K562 (cell line): ENCODE measurements around the gene AP1AR. TPM values are rescaled to one million over a fixed set of nuclear protein-coding genes. Genes with fewer than 3 reads are reported as not detected.

Source experiments
- ATF1 ChIP-seq, 2 experiments: fragments of 450-650 bp in 1 of 2; IDR thresholded peaks; 2 replicates each; pipeline ENCODE4 v1.6.1; 2016; ENCODE audit warnings: missing compliant biosample characterization in 1 of 2, missing genetic modification characterization in 1 of 2
- CBFA2T3 ChIP-seq: fragments of 450-650 bp; IDR thresholded peaks from 2 replicates; pipeline ENCODE4 v1.6.1; 2017
- DPF2 ChIP-seq: fragments of 450-650 bp; IDR thresholded peaks from 2 replicates; pipeline ENCODE4 v1.6.1; 2016
- ETS2 ChIP-seq: IDR thresholded peaks from 2 replicates; pipeline ENCODE4 v1.6.1; 2016; ENCODE audit warnings: borderline replicate concordance, missing genetic modification characterization, mild to moderate bottlenecking, moderate library complexity, missing compliant biosample characterization; ENCODE audit not compliant: poor library complexity, severe bottlenecking
- GTF2F1 ChIP-seq: IDR thresholded peaks from 2 replicates; pipeline ENCODE4 v1.6.1; 2011; ENCODE audit warnings: low read depth, low read length, improper control_type of control experiment
- HDGF ChIP-seq: fragments of 450-650 bp; IDR thresholded peaks from 2 replicates; pipeline ENCODE4 v1.6.1; 2016
- JUND ChIP-seq, 2 experiments: IDR thresholded peaks; 2 replicates in 1 of 2; 3 replicates in 1 of 2; pipeline ENCODE4 v1.6.1; 2011; ENCODE audit warnings: borderline replicate concordance in 2 of 2, low read depth in 2 of 2, low read length in 2 of 2, improper control_type of control experiment in 1 of 2, missing biosample characterization in 1 of 2, missing genetic modification characterization in 1 of 2, missing genetic modification reagents in 1 of 2
- KAT8 ChIP-seq: fragments of 450-650 bp; IDR thresholded peaks from 2 replicates; pipeline ENCODE4 v1.6.1; 2016; ENCODE audit warnings: low read depth, mild to moderate bottlenecking
- KLF13 ChIP-seq: fragments of 450-650 bp; IDR thresholded peaks from 2 replicates; pipeline ENCODE4 v1.6.1; 2016; ENCODE audit warnings: missing genetic modification characterization, low read depth, mild to moderate bottlenecking, missing compliant biosample characterization, moderate library complexity, borderline replicate concordance
- NFE2 ChIP-seq: IDR thresholded peaks from 2 replicates; pipeline ENCODE4 v1.6.1; 2014; ENCODE audit warnings: antibody characterized with exemption, low read depth
- RBM17 ChIP-seq: fragments of 200-400 bp; formaldehyde crosslinking; IDR thresholded peaks from 2 replicates; pipeline ENCODE4 v1.6.1; 2017; ENCODE audit warnings: low read depth, mild to moderate bottlenecking, low read length, borderline replicate concordance
- TAF1 ChIP-seq: IDR thresholded peaks from 2 replicates; pipeline ENCODE4 v1.6.1; 2011; ENCODE audit warnings: mild to moderate bottlenecking, low read length, moderate library complexity; ENCODE audit not compliant: insufficient read depth, control insufficient read depth, severe bottlenecking; ENCODE audit errors: extremely low read depth
- TEAD1 ChIP-seq, 2 experiments: fragments of 450-650 bp in 1 of 2; sonication (generic) in 1 of 2; formaldehyde crosslinking; IDR thresholded peaks; 2 replicates each; pipeline versions ENCODE4 v1.4.0 to v1.8.0; 2020 to 2022; ENCODE audit warnings: mild to moderate bottlenecking in 2 of 2, missing genetic modification reagents in 1 of 2
- ZBTB1 ChIP-seq: sonication (generic); formaldehyde crosslinking; IDR thresholded peaks from 2 replicates; pipeline ENCODE4 v1.8.1; 2023; ENCODE audit warnings: missing genetic modification reagents, low read depth, mild to moderate bottlenecking, borderline replicate concordance
- ZFP1 ChIP-seq: fragments of 450-650 bp; formaldehyde crosslinking; IDR thresholded peaks from 2 replicates; pipeline ENCODE4 v1.4.0; 2020; ENCODE audit warnings: mild to moderate bottlenecking, mixed read lengths
- ZNF354B ChIP-seq: fragments of 250-450 bp; sonication (Bioruptor Pico); IDR thresholded peaks from 2 replicates; pipeline ENCODE4 v1.4.0; 2020
- ZNF431 ChIP-seq: sonication (generic); formaldehyde crosslinking; IDR thresholded peaks from 2 replicates; pipeline ENCODE4 v1.8.0; 2022; ENCODE audit warnings: mild to moderate bottlenecking, missing genetic modification reagents
- ZNF668 ChIP-seq: fragments of 250-450 bp; sonication (Bioruptor Pico); IDR thresholded peaks from 2 replicates; pipeline ENCODE4 v1.8.0; 2022; ENCODE audit warnings: mild to moderate bottlenecking, inconsistent platforms
- ZSCAN32 ChIP-seq: fragments of 450-650 bp; formaldehyde crosslinking; IDR thresholded peaks from 2 replicates; pipeline ENCODE4 v1.4.0; 2020; ENCODE audit warnings: mild to moderate bottlenecking, moderate library complexity
- polyA plus RNA-seq, 8 experiments: library from polyadenylated mRNA; depleted of rRNA in 4 of 8; stranded (reverse) in 5 of 8; unstranded in 3 of 8; fragments of >200 nt; fragmentation: Nextera tagmentation in 2 of 8; fragmentation: Illumina TruSeq in 1 of 8; extraction: Ambion mirVana in 2 of 8; extraction: Trizol in 1 of 8; gene quantifications; 2 replicates each; pipeline versions ENCODE4 v1.2.1 to v1.2.3, GENCODE V29; 2011 to 2014; ENCODE audit warnings: inconsistent platforms in 1 of 8, missing spikeins in 1 of 8
- total RNA-seq, 7 experiments: library from RNA; depleted of rRNA in 6 of 7; stranded (reverse); fragments of >200 nt in 6 of 7; fragmentation: Illumina TruSeq in 2 of 7; extraction: Trizol in 2 of 7; gene quantifications; 2 replicates each; pipeline versions ENCODE4 v1.2.1 to v1.2.3, GENCODE V29; 2011 to 2021; ENCODE audit warnings: low replicate concordance in 1 of 7
- TF ChIP-seq, protein P1 (sequence below): fragments of 250-450 bp; sonication (Bioruptor Pico); IDR thresholded peaks from 2 replicates; pipeline ENCODE4 v1.5.0; 2021; ENCODE audit warnings: mild to moderate bottlenecking, moderate library complexity
- TF ChIP-seq, protein P2 (sequence below): fragments of 450-650 bp; IDR thresholded peaks from 2 replicates; pipeline ENCODE4 v1.6.1; 2016; ENCODE audit warnings: mild to moderate bottlenecking
- TF ChIP-seq, protein P3 (sequence below): fragments of 450-650 bp; IDR thresholded peaks from one replicate; pipeline ENCODE4 v1.6.1; 2018; ENCODE audit warnings: mild to moderate bottlenecking, moderate library complexity; ENCODE audit not compliant: partially characterized antibody

AP1AR gene
- total and polyA plus RNA-seq, 9 of the 15 experiments (the other 6 are each of a cell fraction or from before 2014, with no cell fraction given), result 2.6 to 20.7 (median 12.2) TPM

DNA sequence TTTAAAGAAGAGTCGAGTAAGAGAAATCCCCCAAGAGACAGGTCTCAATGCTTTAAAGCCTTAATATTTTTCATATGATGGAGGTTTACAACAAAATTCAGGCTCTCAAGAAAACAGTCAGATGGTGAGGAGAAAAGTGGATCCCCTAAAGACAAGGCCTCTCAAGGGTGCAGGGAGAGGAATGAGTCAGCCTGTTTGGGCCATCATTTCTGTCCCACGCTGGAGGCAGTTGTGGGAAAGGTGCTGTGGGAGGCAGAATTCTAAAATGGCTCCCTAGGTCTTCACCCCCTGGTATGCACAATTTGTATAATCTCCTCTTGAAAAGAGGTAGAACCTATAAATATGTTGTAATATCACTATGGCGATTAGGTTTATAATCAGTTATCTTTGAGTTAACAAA is 58.8 kb downstream of the AP1AR start (continued):
- no peak for TF ChIP-seq ZSCAN32 (CRISPR knock-in tag)
- TF ChIP-seq, protein P1, sequence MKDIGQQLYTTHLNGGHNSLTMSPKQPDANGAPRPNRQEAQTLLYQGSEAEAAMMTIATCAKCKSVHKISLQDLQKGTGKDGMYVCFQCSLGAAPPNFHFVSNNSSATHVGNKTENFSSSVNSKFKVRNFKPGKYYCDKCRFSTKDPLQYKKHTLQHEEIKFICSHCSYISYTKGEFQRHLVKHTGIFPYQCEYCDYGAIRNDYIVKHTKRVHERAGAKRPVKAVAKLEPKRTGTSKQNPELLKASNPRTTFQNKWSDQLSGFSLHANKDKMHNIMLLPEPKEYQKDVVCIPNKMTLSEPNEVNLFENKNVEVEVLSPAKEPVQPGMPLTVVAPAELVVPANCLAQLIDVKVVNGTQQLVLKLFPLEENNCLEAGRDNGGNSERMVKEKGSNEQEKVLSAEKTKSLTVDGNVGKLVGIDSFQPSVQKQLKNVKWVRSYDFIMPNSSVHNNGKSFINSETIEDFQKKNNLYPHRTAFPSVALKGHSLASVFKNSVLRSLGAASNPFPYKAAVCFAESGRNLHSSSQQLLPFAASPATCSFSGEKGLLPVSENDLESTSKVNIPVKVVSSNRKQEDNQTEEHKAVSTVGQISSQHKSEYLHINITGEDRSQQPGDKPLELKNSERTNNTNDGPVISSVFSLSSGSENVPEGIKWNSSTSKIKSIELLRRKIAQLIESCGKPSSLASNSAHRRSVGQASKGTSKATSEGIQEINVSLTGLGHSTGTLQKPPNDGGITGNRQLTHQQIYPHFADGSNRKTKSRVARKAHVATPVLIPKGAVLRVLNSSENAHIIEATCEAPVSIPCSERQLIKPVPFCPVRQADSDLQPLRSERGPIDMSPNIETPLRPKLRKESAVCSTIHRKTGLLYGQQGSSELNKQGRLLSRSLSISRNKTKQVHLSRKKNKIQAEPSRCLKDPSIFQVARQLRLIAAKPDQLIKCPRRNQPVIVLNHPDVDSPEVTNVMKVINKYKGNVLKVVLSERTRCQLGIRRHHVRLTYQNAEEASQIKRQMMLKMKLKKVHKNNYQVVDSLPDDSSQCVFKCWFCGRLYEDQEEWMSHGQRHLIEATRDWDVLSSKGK (CRISPR knock-in tag), result no peak
- no peak for TF ChIP-seq KAT8
- TF ChIP-seq RBM17, result no peak
- TF ChIP-seq ATF1 (CRISPR knock-in tag; IDR thresholded peaks at IDR 0.05), result no peak
- no peak for TF ChIP-seq ATF1 (tag; IDR thresholded peaks at IDR 0.05)
- TF ChIP-seq GTF2F1, result no peak
- peak; percentile 79 for TF ChIP-seq NFE2
- TF ChIP-seq, protein P2, sequence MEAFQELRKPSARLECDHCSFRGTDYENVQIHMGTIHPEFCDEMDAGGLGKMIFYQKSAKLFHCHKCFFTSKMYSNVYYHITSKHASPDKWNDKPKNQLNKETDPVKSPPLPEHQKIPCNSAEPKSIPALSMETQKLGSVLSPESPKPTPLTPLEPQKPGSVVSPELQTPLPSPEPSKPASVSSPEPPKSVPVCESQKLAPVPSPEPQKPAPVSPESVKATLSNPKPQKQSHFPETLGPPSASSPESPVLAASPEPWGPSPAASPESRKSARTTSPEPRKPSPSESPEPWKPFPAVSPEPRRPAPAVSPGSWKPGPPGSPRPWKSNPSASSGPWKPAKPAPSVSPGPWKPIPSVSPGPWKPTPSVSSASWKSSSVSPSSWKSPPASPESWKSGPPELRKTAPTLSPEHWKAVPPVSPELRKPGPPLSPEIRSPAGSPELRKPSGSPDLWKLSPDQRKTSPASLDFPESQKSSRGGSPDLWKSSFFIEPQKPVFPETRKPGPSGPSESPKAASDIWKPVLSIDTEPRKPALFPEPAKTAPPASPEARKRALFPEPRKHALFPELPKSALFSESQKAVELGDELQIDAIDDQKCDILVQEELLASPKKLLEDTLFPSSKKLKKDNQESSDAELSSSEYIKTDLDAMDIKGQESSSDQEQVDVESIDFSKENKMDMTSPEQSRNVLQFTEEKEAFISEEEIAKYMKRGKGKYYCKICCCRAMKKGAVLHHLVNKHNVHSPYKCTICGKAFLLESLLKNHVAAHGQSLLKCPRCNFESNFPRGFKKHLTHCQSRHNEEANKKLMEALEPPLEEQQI, result no peak
- TF ChIP-seq CBFA2T3, result no peak
- no peak for TF ChIP-seq ZNF354B
- no peak for TF ChIP-seq ZNF668 (CRISPR knock-in tag)
- TF ChIP-seq KLF13 (tag), result no peak
- TF ChIP-seq JUND (IDR thresholded peaks at IDR 0.05; ENCODE audit: borderline replicate concordance, low read depth, low read length), result peak; percentile 40; the same call in 1 of the 2 replicates
- TF ChIP-seq JUND (tag; IDR thresholded peaks at IDR 0.05; ENCODE audit: borderline replicate concordance, low read depth, low read length), result no peak; the same call in 2 of the 3 replicates
- TF ChIP-seq TAF1, result no peak
- no peak for TF ChIP-seq DPF2
- no peak for TF ChIP-seq ZFP1 (CRISPR knock-in tag)
- no peak for TF ChIP-seq HDGF
- no peak for TF ChIP-seq ZBTB1
- no peak for TF ChIP-seq TEAD1 (CRISPR knock-in tag; IDR thresholded peaks at IDR 0.05)
- TF ChIP-seq, protein P3, sequence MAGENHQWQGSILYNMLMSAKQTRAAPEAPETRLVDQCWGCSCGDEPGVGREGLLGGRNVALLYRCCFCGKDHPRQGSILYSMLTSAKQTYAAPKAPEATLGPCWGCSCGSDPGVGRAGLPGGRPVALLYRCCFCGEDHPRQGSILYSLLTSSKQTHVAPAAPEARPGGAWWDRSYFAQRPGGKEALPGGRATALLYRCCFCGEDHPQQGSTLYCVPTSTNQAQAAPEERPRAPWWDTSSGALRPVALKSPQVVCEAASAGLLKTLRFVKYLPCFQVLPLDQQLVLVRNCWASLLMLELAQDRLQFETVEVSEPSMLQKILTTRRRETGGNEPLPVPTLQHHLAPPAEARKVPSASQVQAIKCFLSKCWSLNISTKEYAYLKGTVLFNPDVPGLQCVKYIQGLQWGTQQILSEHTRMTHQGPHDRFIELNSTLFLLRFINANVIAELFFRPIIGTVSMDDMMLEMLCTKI, result no peak
- no peak for TF ChIP-seq ETS2 (tag)
- TF ChIP-seq ZNF431 (CRISPR knock-in tag), result no peak
